Suprapubic skin (tissue), 4 donors: ENCODE measurements around the gene ANKRD39. TPM values are rescaled to one million over a fixed set of nuclear protein-coding genes. Genes with fewer than 3 reads are reported as not detected.

Source experiments
- DNase-seq, 2 donors: peaks; one replicate each; pipeline ENCODE4 v3.0.0-alpha.2; 2019; ENCODE audit warnings: low spot score in 2 of 2
- H3K27ac ChIP-seq: fragments of 200-600 bp; sonication (generic); one replicate; pipeline ENCODE4 v1.5.1; 2019
- H3K27me3 ChIP-seq: fragments of 200-600 bp; sonication (generic); one replicate; pipeline ENCODE4 v1.5.1; 2019
- H3K36me3 ChIP-seq: fragments of 200-600 bp; sonication (generic); one replicate; pipeline ENCODE4 v1.5.1; 2019
- H3K4me1 ChIP-seq: fragments of 200-600 bp; sonication (generic); one replicate; pipeline ENCODE4 v1.5.1; 2019
- H3K4me3 ChIP-seq: fragments of 200-600 bp; sonication (generic); one replicate; pipeline ENCODE4 v1.5.1; 2019; ENCODE audit warnings: mild to moderate bottlenecking
- H3K9me3 ChIP-seq: fragments of 200-600 bp; sonication (generic); one replicate; pipeline ENCODE4 v1.5.1; 2019
- EP300 ChIP-seq: sonication (generic); formaldehyde crosslinking; IDR thresholded peaks from one replicate; pipeline ENCODE4 v1.6.1; 2017; ENCODE audit warnings: antibody characterized with exemption
- POLR2A ChIP-seq, 2 donors: fragments of 450-650 bp; IDR thresholded peaks; one replicate each; pipeline ENCODE4 v1.6.1; 2017; ENCODE audit warnings: antibody characterized with exemption in 2 of 2, mild to moderate bottlenecking in 2 of 2, moderate library complexity in 2 of 2
- POLR2AphosphoS5 ChIP-seq, 3 donors: sonication (generic); formaldehyde crosslinking; IDR thresholded peaks; one replicate each; pipeline ENCODE4 v1.6.1; 2017; ENCODE audit warnings: antibody characterized with exemption in 3 of 3
- WGBS: methylation state at CpG from one replicate; pipeline ENCODE4 v1.1.5; 2018; 5-methylcytosine and 5-hydroxymethylcytosine counted together
- total RNA-seq, 4 donors: library from RNA; depleted of rRNA; stranded (reverse); fragments of >200 nt; gene quantifications; one replicate each; pipeline ENCODE4 v1.1.0, GENCODE V29; 2016
- TF ChIP-seq, protein P1 (sequence below), 2 donors: fragments of 200-600 bp in 1 of 2; fragments of 450-650 bp in 1 of 2; sonication (generic) in 1 of 2; IDR thresholded peaks; one replicate each; pipeline ENCODE4 v1.5.1; 2016 to 2019; ENCODE audit warnings: antibody characterized with exemption in 2 of 2, mild to moderate bottlenecking in 1 of 2, moderate library complexity in 1 of 2

ANKRD39 gene
- total RNA-seq, 4 donors from 2014 or later: 16.1 to 22.1 (median 20.6) TPM

DNA sequence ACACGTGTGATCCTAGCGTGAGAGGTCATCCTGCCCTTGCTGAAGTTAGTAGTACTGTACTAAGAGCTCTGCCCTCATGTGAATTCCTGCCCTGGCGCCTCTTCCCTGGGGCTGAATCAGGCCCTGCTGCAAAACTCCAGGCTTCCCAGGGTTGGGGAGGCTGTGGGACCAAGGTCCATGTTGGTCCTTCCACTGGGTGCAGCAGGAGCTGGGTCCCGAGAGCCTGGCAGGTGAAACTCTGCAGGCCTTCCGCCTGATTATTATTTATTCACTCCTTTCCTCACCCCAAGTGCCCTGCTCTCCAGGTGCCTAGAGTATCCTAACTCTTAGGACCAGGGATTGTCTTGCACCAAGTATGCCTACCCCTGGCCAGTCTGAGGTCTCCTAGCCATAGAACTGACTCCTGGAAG, 47.0 kb downstream of the ANKRD39 start:
- 96% methylated on average over 5 of the region's 5 CpGs for WGBS
- TF ChIP-seq POLR2AphosphoS5 (IDR thresholded peaks at IDR 0.05): no peak
- TF ChIP-seq, protein P1, sequence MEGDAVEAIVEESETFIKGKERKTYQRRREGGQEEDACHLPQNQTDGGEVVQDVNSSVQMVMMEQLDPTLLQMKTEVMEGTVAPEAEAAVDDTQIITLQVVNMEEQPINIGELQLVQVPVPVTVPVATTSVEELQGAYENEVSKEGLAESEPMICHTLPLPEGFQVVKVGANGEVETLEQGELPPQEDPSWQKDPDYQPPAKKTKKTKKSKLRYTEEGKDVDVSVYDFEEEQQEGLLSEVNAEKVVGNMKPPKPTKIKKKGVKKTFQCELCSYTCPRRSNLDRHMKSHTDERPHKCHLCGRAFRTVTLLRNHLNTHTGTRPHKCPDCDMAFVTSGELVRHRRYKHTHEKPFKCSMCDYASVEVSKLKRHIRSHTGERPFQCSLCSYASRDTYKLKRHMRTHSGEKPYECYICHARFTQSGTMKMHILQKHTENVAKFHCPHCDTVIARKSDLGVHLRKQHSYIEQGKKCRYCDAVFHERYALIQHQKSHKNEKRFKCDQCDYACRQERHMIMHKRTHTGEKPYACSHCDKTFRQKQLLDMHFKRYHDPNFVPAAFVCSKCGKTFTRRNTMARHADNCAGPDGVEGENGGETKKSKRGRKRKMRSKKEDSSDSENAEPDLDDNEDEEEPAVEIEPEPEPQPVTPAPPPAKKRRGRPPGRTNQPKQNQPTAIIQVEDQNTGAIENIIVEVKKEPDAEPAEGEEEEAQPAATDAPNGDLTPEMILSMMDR (IDR thresholded peaks at IDR 0.05): no peak
- no peak for TF ChIP-seq POLR2A (IDR thresholded peaks at IDR 0.05)
- no peak for TF ChIP-seq EP300
- Histone ChIP-seq H3K9me3 (no peaks in the 10 kb centered on the region), H3K36me3 (peaks cover 30% of the 10 kb centered on the region), H3K27me3 (no peaks in the 10 kb centered on the region), H3K4me3 (no peak overlapping the region), H3K27ac (no peak overlapping the region), H3K4me1 (peaks cover 12% of the 10 kb centered on the region)
- no peak for DNase-seq

DNA sequence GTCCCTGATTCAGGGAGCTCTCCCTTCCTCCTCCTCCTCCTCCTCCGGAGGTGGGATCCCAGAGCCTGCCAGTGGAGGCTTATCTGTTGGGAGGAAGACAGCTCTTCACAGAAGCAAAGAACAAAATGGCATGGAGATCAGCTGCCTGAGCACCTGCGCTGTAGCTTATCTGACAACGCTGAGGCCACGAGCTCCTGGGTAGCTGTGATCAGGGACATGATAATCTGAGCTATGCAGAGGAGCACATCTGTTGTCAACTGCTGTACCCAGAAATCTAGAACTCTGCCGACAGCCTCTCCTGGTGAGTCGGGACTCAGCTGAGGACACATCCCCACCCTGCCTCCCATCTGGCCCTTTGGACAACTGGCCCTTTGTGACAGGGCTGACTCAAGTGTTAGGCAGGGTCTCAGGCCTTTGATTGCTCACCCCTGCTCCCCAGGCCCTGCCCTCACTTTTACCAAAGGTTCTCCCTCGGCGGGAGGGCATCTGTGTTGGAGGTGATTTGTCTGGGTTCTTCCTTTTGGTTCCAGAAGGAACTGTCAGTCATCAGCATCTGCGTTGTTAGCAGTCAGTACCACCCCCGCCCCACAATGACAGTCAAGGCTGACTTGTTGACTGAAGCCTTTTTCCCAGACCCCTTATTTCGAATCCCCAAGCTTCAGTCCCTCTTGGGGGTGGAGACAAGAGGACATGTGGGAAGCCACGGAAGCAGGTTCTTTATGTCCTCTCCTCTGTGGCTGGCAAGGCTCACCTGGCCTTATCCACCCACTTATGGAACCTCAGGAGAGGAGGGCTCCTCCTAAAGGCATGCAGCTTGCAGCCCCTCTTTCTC, 47.6 kb downstream of the ANKRD39 start:
- Histone ChIP-seq H3K27ac (no peak overlapping the region), H3K4me1 (peaks cover 7% of the 10 kb centered on the region), H3K36me3 (peaks cover 30% of the 10 kb centered on the region), H3K27me3 (no peaks in the 10 kb centered on the region), H3K4me3 (no peak overlapping the region), H3K9me3 (no peaks in the 10 kb centered on the region)
- no peak for DNase-seq
- TF ChIP-seq, protein P1 (IDR thresholded peaks at IDR 0.05): no peak
- TF ChIP-seq POLR2A (IDR thresholded peaks at IDR 0.05) (no peak), EP300 (no peak), POLR2AphosphoS5 (IDR thresholded peaks at IDR 0.05) (no peak)
- WGBS: 88% methylated on average over 11 of the region's 12 CpGs

DNA sequence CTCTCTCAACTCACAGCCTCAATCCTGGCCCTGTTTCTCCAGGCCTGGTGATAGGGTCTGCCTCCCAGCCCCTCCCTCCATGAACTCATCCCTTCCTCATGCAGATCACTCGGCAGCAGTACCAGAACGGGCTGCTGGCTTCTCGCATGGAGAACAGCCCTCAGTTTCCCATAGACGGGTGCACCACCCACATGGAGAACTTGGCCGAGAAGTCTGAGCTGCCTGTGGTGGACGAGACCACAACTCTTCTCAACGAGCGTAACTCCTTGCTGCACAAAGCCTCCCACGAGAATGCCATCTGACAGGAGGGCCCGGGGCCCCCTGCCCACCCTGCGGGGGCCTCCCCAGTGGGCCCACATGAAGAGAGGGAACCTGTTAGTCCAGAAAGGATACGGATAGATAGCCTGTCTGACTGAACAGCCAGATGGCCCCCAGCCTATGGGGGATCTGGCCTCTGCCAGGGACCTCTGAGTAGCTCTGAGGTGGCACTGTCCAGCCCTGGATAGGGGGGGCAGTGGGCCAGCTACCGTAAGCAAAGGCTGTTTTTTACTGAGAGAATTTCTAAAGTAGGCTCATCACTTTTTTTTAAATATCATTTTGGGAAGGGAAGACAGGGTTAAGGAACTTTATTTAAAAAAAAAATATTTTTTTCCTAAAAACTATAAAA, 48.5 kb downstream of the ANKRD39 start:
- H3K9me3 ChIP-seq: no peaks in the 10 kb centered on the region
- H3K4me3 ChIP-seq: no peak overlapping the region
- peaks cover 4% of the 10 kb centered on the region for H3K4me1 ChIP-seq
- H3K27me3 ChIP-seq: no peaks in the 10 kb centered on the region
- H3K36me3 ChIP-seq: peaks cover 30% of the 10 kb centered on the region
- H3K27ac ChIP-seq: no peak overlapping the region
- WGBS: 90% methylated on average over 10 of the region's 13 CpGs
- no peak for DNase-seq
- TF ChIP-seq, protein P1 (IDR thresholded peaks at IDR 0.05): no peak
- TF ChIP-seq EP300 (no peak), POLR2AphosphoS5 (IDR thresholded peaks at IDR 0.05) (no peak), POLR2A (IDR thresholded peaks at IDR 0.05) (no peak)

DNA sequence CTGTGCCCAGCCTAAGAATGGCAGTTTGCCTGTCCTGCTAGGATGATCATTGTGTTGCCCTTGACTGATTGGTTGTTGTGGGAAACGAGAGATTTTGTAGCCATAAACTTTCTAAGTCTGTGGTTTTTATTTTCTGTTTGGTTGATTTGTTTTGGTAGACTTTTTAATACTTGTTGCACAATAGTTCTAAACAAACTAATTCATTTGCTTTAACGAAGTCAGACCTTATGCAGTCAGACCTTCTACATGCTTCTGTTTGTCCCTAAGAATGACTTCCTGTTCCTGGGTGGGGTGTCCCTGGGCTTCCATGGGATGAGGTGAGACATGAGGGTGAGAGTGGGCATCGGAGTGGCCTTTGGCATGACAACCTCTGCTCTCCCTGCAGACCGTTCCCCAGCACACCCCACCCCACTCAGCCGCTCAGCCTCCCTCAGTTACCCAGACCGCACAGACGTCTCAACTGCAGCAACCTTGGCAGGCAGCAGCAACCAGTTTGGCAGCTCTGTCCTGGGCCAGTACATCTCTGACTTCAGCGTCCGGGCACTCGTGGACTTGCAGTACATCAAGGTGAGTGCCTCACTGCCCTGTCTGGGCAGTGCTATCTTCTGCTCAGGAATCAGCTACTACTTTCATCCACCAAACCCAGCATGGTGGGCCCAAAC, 49.5 kb downstream of the ANKRD39 start:
- no peak overlapping the region for H3K27ac ChIP-seq
- peaks cover 30% of the 10 kb centered on the region for H3K36me3 ChIP-seq
- no peaks in the 10 kb centered on the region for H3K27me3 ChIP-seq
- H3K4me3 ChIP-seq: no peak overlapping the region
- no peaks in the 10 kb centered on the region for H3K9me3 ChIP-seq
- no peak for DNase-seq
- TF ChIP-seq, protein P1 (IDR thresholded peaks at IDR 0.05): no peak
- TF ChIP-seq POLR2AphosphoS5 (IDR thresholded peaks at IDR 0.05): no peak
- no peak for TF ChIP-seq POLR2A (IDR thresholded peaks at IDR 0.05)
- TF ChIP-seq EP300: no peak
- peaks cover 4% of the 10 kb centered on the region for H3K4me1 ChIP-seq
- WGBS: 76% methylated on average over 10 of the region's 10 CpGs

DNA sequence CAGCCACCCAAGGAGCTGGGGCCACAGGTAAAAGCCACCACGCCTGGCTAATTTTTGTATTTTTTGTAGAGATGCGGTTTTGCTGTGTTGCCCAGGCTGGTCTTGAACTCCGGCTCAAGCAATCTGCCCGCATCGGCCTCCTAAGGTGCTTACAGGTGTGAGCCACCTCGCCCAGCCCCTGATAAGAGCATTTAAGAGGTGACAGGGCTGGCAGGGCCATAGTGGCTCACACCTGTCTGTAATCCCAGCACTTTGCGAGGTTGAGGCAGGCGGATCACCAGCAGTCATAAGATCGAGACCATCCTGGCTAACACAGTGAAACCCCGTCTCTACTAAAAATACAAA, 50.7 kb downstream of the ANKRD39 start:
- WGBS: 94% methylated on average over 7 of the region's 10 CpGs
- Histone ChIP-seq H3K27ac (no peak overlapping the region), H3K9me3 (no peaks in the 10 kb centered on the region)

More for the DNA sequence above, 50.7 kb downstream of the ANKRD39 start:
- H3K27me3 ChIP-seq: no peaks in the 10 kb centered on the region
- H3K4me3 ChIP-seq: no peak overlapping the region
- TF ChIP-seq, protein P1 (IDR thresholded peaks at IDR 0.05): no peak
- DNase-seq: no peak
- peaks cover 29% of the 10 kb centered on the region for H3K36me3 ChIP-seq
- H3K4me1 ChIP-seq: peaks cover 2% of the 10 kb centered on the region
